HepG2 (cell line): Measurements from ENCODE around the gene GAS2. TPM values are rescaled to one million over a fixed set of nuclear protein-coding genes. Genes with fewer than 3 reads are reported as not detected.

Experiments
- BCL6 ChIP-seq: IDR thresholded peaks from 2 replicates; pipeline ENCODE4 v1.6.1; 2016; ENCODE audit warnings: missing genetic modification reagents, missing compliant biosample characterization
- FLYWCH1 ChIP-seq: sonication (generic); formaldehyde crosslinking; IDR thresholded peaks from 2 replicates; pipeline ENCODE4 v1.8.1; 2023; ENCODE audit warnings: mild to moderate bottlenecking, missing genetic modification reagents
- FOSL2 ChIP-seq: sonication (generic); formaldehyde crosslinking; IDR thresholded peaks from 2 replicates; pipeline ENCODE4 v1.4.0; 2020; ENCODE audit warnings: missing genetic modification reagents
- KLF12 ChIP-seq: sonication (generic); formaldehyde crosslinking; IDR thresholded peaks from 2 replicates; pipeline ENCODE4 v1.4.0; 2020; ENCODE audit warnings: missing genetic modification reagents, borderline replicate concordance
- MBD4 ChIP-seq: IDR thresholded peaks from 2 replicates; pipeline ENCODE4 v1.6.1; 2012; ENCODE audit warnings: low read length, inconsistent platforms, borderline replicate concordance
- NR3C1 ChIP-seq: sonication (generic); formaldehyde crosslinking; IDR thresholded peaks from 2 replicates; pipeline ENCODE4 v1.4.0; 2020; ENCODE audit warnings: missing genetic modification reagents
- RFX3 ChIP-seq: IDR thresholded peaks from 2 replicates; pipeline ENCODE4 v1.6.1; 2016; ENCODE audit warnings: missing biosample characterization, missing genetic modification reagents
- SIN3B ChIP-seq: fragments of 150-350 bp; IDR thresholded peaks from 2 replicates; pipeline ENCODE4 v1.6.1; 2014; ENCODE audit warnings: low read length
- SMARCE1 ChIP-seq: fragments of 450-650 bp; IDR thresholded peaks from 2 replicates; pipeline ENCODE4 v1.6.1; 2017; ENCODE audit warnings: borderline replicate concordance
- SRSF1 ChIP-seq: fragments of 200-400 bp; formaldehyde crosslinking; optimal IDR thresholded peaks from 2 replicates; pipeline ENCODE3; 2017; ENCODE audit warnings: mild to moderate bottlenecking, low read depth, low read length, moderate library complexity
- TGIF2 ChIP-seq: IDR thresholded peaks from 2 replicates; pipeline ENCODE4 v1.6.1; 2016; ENCODE audit warnings: control low read depth, missing compliant biosample characterization
- U2AF2 ChIP-seq: fragments of 200-400 bp; formaldehyde crosslinking; IDR thresholded peaks from 2 replicates; pipeline ENCODE4 v1.6.1; 2017; ENCODE audit warnings: low read depth, mild to moderate bottlenecking, low read length
- XBP1 ChIP-seq: sonication (generic); formaldehyde crosslinking; IDR thresholded peaks from 2 replicates; pipeline ENCODE4 v1.5.0; 2020; ENCODE audit warnings: missing genetic modification reagents
- ZNF3 ChIP-seq: IDR thresholded peaks from 2 replicates; pipeline ENCODE4 v1.7.0; 2017; ENCODE audit warnings: inconsistent platforms
- ZNF44 ChIP-seq: sonication (generic); formaldehyde crosslinking; IDR thresholded peaks from 2 replicates; pipeline ENCODE4 v1.5.1; 2020; ENCODE audit warnings: mild to moderate bottlenecking, missing genetic modification reagents
- ZNF556 ChIP-seq: sonication (generic); formaldehyde crosslinking; IDR thresholded peaks from 2 replicates; pipeline ENCODE4 v1.4.0; 2020; ENCODE audit warnings: mild to moderate bottlenecking, missing genetic modification reagents, borderline replicate concordance
- ZNF569 ChIP-seq: sonication (generic); formaldehyde crosslinking; IDR thresholded peaks from 2 replicates; pipeline ENCODE4 v1.5.0; 2020; ENCODE audit warnings: mild to moderate bottlenecking, missing genetic modification reagents, moderate library complexity, borderline replicate concordance
- ZNF589 ChIP-seq: sonication (generic); formaldehyde crosslinking; conservative IDR thresholded peaks from 2 replicates; pipeline ENCODE4 v1.8.0; 2022; ENCODE audit warnings: mild to moderate bottlenecking, moderate library complexity, missing genetic modification reagents
- ZNF761 ChIP-seq: sonication (generic); formaldehyde crosslinking; conservative IDR thresholded peaks from 2 replicates; pipeline ENCODE4 v1.4.0; 2020; ENCODE audit warnings: mild to moderate bottlenecking, missing genetic modification reagents
- ZNF781 ChIP-seq: sonication (generic); formaldehyde crosslinking; IDR thresholded peaks from 2 replicates; pipeline ENCODE4 v1.5.1; 2020; ENCODE audit warnings: borderline replicate concordance, mild to moderate bottlenecking, missing genetic modification reagents; ENCODE audit errors: not compliant biosample characterization
- polyA plus RNA-seq, 8 experiments: library from polyadenylated mRNA; depleted of rRNA in 3 of 8; stranded (reverse) in 7 of 8; unstranded in 1 of 8; fragments of >200 nt; fragmentation: Illumina TruSeq in 4 of 8; extraction: Trizol in 4 of 8; gene quantifications; 2 replicates each; pipeline versions ENCODE4 v1.2.1 to v1.2.3, GENCODE V29; 2011 to 2016; ENCODE audit warnings: low read depth in 4 of 8, missing spikeins in 1 of 8, mixed read lengths in 1 of 8; ENCODE audit not compliant: insufficient read depth in 1 of 8
- total RNA-seq, 5 experiments: library from RNA; depleted of rRNA; stranded (reverse); fragments of >200 nt; fragmentation: Illumina TruSeq; extraction: Trizol; gene quantifications; 2 replicates each; pipeline ENCODE4 v1.2.3, GENCODE V29; 2016; ENCODE audit warnings: low read depth in 1 of 5
- TF ChIP-seq, protein P1 (sequence below): sonication (generic); formaldehyde crosslinking; IDR thresholded peaks from 2 replicates; pipeline ENCODE4 v1.5.1; 2020; ENCODE audit warnings: missing genetic modification reagents, mild to moderate bottlenecking, borderline replicate concordance
- TF ChIP-seq, protein P2 (sequence below): sonication (generic); formaldehyde crosslinking; IDR thresholded peaks from 2 replicates; pipeline ENCODE4 v1.4.0; 2020; ENCODE audit warnings: missing genetic modification reagents, mild to moderate bottlenecking, borderline replicate concordance
- TF ChIP-seq, protein P3 (sequence below): sonication (generic); formaldehyde crosslinking; IDR thresholded peaks from 2 replicates; pipeline ENCODE4 v1.5.0; 2020; ENCODE audit warnings: missing genetic modification reagents
- TF ChIP-seq, protein P4 (sequence below), 2 experiments: fragments of 450-650 bp in 1 of 2; sonication (generic) in 1 of 2; formaldehyde crosslinking; IDR thresholded peaks; 2 replicates each; pipeline versions ENCODE4 v1.5.0 to v1.8.0; 2020 to 2022; ENCODE audit warnings: mild to moderate bottlenecking in 1 of 2, missing genetic modification reagents in 1 of 2

GAS2 gene
- total and polyA plus RNA-seq, 2 of the 13 experiments (the other 11 are each of a cell fraction or from before 2014, with no cell fraction given), result 26.0 to 85.1 TPM

DNA sequence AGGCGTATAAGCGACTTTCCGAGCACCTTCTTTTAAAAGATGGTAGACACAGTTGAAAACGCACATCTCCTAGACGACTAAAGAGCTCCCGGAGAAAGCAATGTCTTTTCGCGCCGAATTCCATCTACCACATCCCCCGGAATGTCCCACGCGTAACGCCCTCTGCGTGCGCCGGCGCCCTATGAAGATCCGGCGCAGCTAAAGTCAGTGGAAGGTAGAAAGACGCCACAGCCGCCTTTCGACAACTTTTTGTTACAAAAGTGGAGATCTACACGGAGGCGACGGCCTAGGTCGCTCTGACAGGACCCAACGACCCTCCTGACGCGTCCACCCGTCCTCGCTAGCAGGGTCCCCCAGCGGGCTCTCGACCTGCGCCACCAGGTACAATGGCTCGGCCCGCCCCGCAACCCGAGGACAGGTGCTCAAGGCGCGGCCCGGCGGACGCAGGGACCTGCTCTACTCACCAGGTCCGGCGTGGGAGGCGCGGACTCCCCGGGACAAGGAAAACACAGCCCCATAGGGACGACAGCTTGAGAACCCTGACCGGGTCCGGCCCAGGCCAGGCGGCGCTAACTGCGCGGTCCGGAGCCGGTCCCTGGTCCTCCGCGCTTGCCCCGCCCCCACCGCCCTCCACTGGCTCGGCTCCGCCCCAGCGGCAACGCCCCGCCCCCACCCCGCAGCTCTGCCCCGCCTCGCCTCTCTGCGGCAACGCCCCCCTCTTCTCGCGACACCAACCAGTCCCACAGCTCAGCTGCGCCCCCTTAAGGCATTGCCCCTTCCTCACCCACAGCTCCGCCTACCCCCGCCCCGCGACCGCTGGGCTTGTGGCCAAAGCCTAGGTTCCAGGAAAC lies 163.0 kb downstream of the GAS2 start, which contains the start of gene SVIP (continued):
- TF ChIP-seq ZNF556 (CRISPR knock-in tag), result 0 out of 2 replicates have a peak, but pooled peaks have one; percentile 31
- TF ChIP-seq, protein P1, sequence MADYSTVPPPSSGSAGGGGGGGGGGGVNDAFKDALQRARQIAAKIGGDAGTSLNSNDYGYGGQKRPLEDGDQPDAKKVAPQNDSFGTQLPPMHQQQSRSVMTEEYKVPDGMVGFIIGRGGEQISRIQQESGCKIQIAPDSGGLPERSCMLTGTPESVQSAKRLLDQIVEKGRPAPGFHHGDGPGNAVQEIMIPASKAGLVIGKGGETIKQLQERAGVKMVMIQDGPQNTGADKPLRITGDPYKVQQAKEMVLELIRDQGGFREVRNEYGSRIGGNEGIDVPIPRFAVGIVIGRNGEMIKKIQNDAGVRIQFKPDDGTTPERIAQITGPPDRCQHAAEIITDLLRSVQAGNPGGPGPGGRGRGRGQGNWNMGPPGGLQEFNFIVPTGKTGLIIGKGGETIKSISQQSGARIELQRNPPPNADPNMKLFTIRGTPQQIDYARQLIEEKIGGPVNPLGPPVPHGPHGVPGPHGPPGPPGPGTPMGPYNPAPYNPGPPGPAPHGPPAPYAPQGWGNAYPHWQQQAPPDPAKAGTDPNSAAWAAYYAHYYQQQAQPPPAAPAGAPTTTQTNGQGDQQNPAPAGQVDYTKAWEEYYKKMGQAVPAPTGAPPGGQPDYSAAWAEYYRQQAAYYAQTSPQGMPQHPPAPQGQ, result no peak
- no peak for TF ChIP-seq KLF12 (CRISPR knock-in tag)
- no peak for TF ChIP-seq ZNF3 (CRISPR knock-in tag)
- no peak for TF ChIP-seq SIN3B
- TF ChIP-seq NR3C1 (CRISPR knock-in tag), result no peak
- TF ChIP-seq FOSL2 (CRISPR knock-in tag), result peak; percentile 33; the same call in 1 of the 2 replicates
- TF ChIP-seq ZNF569 (CRISPR knock-in tag), result no peak
- no peak for TF ChIP-seq RFX3 (CRISPR knock-in tag)
- TF ChIP-seq, protein P2, sequence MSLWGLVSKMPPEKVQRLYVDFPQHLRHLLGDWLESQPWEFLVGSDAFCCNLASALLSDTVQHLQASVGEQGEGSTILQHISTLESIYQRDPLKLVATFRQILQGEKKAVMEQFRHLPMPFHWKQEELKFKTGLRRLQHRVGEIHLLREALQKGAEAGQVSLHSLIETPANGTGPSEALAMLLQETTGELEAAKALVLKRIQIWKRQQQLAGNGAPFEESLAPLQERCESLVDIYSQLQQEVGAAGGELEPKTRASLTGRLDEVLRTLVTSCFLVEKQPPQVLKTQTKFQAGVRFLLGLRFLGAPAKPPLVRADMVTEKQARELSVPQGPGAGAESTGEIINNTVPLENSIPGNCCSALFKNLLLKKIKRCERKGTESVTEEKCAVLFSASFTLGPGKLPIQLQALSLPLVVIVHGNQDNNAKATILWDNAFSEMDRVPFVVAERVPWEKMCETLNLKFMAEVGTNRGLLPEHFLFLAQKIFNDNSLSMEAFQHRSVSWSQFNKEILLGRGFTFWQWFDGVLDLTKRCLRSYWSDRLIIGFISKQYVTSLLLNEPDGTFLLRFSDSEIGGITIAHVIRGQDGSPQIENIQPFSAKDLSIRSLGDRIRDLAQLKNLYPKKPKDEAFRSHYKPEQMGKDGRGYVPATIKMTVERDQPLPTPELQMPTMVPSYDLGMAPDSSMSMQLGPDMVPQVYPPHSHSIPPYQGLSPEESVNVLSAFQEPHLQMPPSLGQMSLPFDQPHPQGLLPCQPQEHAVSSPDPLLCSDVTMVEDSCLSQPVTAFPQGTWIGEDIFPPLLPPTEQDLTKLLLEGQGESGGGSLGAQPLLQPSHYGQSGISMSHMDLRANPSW (CRISPR knock-in tag), result no peak; the same call in 1 of the 2 replicates
- TF ChIP-seq, protein P3, sequence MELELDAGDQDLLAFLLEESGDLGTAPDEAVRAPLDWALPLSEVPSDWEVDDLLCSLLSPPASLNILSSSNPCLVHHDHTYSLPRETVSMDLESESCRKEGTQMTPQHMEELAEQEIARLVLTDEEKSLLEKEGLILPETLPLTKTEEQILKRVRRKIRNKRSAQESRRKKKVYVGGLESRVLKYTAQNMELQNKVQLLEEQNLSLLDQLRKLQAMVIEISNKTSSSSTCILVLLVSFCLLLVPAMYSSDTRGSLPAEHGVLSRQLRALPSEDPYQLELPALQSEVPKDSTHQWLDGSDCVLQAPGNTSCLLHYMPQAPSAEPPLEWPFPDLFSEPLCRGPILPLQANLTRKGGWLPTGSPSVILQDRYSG, result no peak
- TF ChIP-seq TGIF2 (CRISPR knock-in tag), result no peak
- no peak for TF ChIP-seq ZNF781 (CRISPR knock-in tag)
- TF ChIP-seq XBP1 (CRISPR knock-in tag), result no peak
- no peak for TF ChIP-seq FLYWCH1
- no peak for TF ChIP-seq SRSF1
- peak; percentile 32; the same call in 1 of the 2 replicates for TF ChIP-seq ZNF44
- TF ChIP-seq, protein P4, sequence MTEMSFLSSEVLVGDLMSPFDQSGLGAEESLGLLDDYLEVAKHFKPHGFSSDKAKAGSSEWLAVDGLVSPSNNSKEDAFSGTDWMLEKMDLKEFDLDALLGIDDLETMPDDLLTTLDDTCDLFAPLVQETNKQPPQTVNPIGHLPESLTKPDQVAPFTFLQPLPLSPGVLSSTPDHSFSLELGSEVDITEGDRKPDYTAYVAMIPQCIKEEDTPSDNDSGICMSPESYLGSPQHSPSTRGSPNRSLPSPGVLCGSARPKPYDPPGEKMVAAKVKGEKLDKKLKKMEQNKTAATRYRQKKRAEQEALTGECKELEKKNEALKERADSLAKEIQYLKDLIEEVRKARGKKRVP (CRISPR knock-in tag; IDR thresholded peaks at IDR 0.05), result peak in 1 of 2 experiments; percentile 64; a peak in 2 of 4 replicates
- TF ChIP-seq ZNF589 (CRISPR knock-in tag), result 0 out of 2 replicates have a peak, but pooled peaks have one; percentile 53
- TF ChIP-seq U2AF2, result no peak
- peak; percentile 51; the same call in 1 of the 2 replicates for TF ChIP-seq ZNF761 (CRISPR knock-in tag)
- TF ChIP-seq MBD4, result no peak
- 0 out of 2 replicates have a peak, but pooled peaks have one; percentile 37 for TF ChIP-seq BCL6 (CRISPR knock-in tag)
- no peak for TF ChIP-seq SMARCE1
